GM23248 (cell line): Measurements from ENCODE around the gene ZNRF1.

Source experiments
- EZH2 ChIP-seq: fragments of 200-600 bp; sonication (generic); IDR thresholded peaks from 2 replicates; pipeline ENCODE4 v1.6.1; 2018; ENCODE audit warnings: antibody characterized with exemption, mild to moderate bottlenecking; ENCODE audit not compliant: insufficient read depth, poor library complexity, severe bottlenecking
- EZH2phosphoT487 ChIP-seq: fragments of 200-600 bp; sonication (generic); IDR thresholded peaks from 2 replicates; pipeline ENCODE4 v1.6.1; 2018; ENCODE audit warnings: antibody characterized with exemption, moderate library complexity, mild to moderate bottlenecking, low read depth; ENCODE audit not compliant: insufficient read depth

DNA sequence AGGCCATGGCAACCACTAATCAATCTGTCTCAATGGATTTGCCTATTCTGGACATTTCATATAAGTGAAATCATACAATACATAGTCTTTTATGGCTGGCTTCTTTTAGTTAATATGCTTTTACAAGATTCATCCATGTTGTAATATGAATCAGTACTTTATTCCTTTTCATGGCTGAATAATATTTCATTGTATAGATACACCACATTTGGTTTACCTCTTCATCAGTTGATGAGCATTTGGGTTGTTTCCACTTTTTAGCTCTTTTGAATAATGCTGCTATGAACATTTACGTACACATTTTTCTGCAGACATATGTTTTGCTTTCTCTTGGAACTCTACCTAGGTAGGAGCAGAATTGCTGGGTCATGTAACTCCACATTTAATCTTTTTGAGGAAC is 2.8 kb upstream of the ZNRF1 start:
- TF ChIP-seq EZH2phosphoT487 (no peak), EZH2 (no peak)
